ENCODE measurements around the gene BPGM.

BPGM gene

DNA sequence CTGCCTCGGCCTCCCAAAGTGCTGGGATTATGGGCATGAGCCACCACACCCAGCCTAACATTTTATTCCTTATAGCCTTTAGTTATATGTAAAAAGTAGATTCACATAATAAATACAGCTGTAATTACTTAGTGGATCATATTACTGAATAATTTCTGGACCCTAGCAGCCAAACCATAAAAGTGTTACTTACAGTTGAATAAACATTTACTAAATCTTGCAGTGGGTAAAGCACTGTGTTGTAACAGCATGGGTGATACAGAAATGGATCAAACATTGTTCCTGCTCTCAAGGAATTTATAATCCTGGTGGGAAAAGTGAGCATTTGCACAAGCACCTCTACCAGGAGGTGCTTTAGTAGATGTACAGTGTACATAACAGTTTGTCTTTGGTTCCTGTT lies 25.0 kb downstream of the BPGM start:
- TF ChIP-seq, protein P1, sequence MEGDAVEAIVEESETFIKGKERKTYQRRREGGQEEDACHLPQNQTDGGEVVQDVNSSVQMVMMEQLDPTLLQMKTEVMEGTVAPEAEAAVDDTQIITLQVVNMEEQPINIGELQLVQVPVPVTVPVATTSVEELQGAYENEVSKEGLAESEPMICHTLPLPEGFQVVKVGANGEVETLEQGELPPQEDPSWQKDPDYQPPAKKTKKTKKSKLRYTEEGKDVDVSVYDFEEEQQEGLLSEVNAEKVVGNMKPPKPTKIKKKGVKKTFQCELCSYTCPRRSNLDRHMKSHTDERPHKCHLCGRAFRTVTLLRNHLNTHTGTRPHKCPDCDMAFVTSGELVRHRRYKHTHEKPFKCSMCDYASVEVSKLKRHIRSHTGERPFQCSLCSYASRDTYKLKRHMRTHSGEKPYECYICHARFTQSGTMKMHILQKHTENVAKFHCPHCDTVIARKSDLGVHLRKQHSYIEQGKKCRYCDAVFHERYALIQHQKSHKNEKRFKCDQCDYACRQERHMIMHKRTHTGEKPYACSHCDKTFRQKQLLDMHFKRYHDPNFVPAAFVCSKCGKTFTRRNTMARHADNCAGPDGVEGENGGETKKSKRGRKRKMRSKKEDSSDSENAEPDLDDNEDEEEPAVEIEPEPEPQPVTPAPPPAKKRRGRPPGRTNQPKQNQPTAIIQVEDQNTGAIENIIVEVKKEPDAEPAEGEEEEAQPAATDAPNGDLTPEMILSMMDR (IDR thresholded peaks at IDR 0.05; ENCODE audit: borderline replicate concordance, control extremely low read depth, extremely low read depth, insufficient read depth, missing control alignments): no peak
- peak; percentile 1 for DNase-seq (ENCODE audit: low spot score)
- in situ Hi-C loops (cut with MboI; ENCODE audit: low sequenced_read_pairs, unreplicated experiment): no loop called here

DNA sequence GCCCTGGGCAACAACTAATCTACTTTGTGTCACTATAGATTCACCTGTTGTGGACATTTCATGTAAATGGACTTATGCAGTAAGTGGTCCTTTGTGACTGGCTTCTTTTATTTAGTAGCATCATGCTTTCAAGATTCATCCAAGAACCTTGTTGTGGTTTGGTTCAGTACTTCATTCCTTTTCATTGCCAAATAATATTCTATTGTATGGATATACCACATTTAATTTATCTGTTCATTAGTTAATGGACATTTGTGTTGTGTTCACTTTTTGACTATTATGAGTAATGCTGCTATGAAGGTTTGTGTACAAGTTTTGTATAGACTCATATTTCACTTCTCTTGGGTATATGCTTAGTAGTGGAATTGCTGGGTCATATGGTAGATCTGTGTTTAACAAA lies 27.8 kb downstream of the BPGM start:
- DNase-seq (ENCODE audit: low spot score): no peak
- in situ Hi-C loops (cut with MboI; ENCODE audit: low sequenced_read_pairs, unreplicated experiment): no loop called here
- TF ChIP-seq, protein P1 (IDR thresholded peaks at IDR 0.05; ENCODE audit: borderline replicate concordance, control extremely low read depth, extremely low read depth, insufficient read depth, missing control alignments): no peak

DNA sequence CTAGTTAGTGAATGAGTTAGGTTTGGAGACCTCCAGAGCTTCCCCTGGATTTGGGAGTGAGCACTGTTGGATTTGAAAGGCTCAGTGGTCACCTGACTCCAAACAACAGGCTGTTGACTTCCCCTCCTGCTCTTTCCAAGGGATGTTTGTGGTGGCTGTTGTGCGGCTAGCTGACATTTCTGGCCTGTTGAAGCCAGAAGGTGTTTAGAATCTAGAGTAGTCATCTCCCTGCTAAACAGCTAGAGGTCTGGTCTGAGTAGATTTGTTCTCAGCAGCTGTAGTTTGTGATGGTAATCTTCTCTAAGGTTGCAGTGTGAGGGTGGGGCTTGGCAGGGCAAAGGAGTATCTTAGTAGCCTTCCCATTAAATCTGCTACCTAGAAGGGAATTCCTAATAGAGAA lies 30.1 kb downstream of the BPGM start:
- TF ChIP-seq, protein P1 (IDR thresholded peaks at IDR 0.05; ENCODE audit: borderline replicate concordance, control extremely low read depth, extremely low read depth, insufficient read depth, missing control alignments): no peak
- in situ Hi-C loops (cut with MboI; ENCODE audit: low sequenced_read_pairs, unreplicated experiment): no loop called here
- DNase-seq (ENCODE audit: low spot score): peak; percentile 2

DNA sequence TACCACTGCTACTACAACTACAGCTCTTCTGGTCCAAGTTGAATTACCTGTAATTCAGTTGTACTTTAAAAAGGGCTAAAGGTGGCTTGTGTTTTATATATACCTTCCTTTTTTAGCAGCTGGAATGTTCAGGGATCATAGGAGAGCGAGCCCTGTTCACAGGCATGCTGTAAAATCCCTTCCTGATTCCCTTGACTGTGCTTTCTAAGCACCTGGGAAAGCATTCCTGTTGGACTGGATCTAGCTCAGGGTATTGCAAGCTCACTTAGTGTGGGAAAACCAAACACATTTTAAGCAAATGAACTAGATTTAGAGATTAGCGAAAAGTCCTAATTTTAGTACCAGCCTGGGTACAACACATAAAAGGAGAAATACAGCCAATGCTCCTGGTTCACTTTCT lies 31.5 kb downstream of the BPGM start:
- DNase-seq (ENCODE audit: low spot score): no peak
- TF ChIP-seq, protein P1 (IDR thresholded peaks at IDR 0.05; ENCODE audit: borderline replicate concordance, control extremely low read depth, extremely low read depth, insufficient read depth, missing control alignments): no peak
- in situ Hi-C loops (cut with MboI; ENCODE audit: low sequenced_read_pairs, unreplicated experiment): no loop called here

DNA sequence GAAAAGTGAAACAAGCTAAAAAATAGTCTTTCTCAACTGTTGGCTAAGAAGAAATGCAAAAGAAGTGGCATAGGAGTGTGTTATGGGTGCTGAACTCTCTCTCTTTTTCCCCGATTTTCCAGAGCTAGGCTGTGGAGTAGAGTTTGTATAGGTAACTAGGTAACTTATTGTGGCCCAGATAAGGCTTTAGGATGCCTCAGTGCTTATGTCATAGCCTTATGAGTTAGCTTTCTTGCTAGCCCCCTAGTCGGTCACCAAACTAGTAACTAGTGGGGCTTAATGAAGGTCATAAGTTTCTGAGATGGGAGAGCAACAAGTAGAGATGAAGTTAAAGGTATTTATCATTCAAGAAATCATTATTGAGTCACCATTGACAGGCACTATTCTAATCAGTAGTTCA lies 32.4 kb downstream of the BPGM start:
- TF ChIP-seq, protein P1 (IDR thresholded peaks at IDR 0.05; ENCODE audit: borderline replicate concordance, control extremely low read depth, extremely low read depth, insufficient read depth, missing control alignments): no peak
- no peak for DNase-seq (ENCODE audit: low spot score)
- in situ Hi-C loops (cut with MboI; ENCODE audit: low sequenced_read_pairs, unreplicated experiment): no loop called here

DNA sequence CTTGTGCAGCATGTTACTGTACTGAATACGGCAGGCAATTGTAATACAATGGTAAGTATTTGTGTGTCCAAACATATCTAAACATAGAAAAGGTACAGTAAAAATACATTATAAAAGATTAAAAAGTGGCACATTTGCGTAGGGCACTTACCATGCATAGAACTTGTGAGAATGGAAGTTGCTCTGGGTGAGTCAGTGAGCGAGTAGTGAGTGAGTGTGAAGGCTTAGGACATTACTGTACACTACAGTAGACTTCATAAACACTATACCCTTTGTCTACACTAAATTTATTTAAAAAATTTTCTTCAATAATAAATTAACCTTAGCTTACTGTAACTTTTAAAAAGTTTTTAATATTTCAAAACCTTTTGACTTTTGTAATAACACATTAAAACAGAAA lies 37.5 kb downstream of the BPGM start:
- no peak for DNase-seq (ENCODE audit: low spot score)
- TF ChIP-seq, protein P1 (IDR thresholded peaks at IDR 0.05; ENCODE audit: borderline replicate concordance, control extremely low read depth, extremely low read depth, insufficient read depth, missing control alignments): no peak
- in situ Hi-C loops (cut with MboI; ENCODE audit: low sequenced_read_pairs, unreplicated experiment): no loop called here

DNA sequence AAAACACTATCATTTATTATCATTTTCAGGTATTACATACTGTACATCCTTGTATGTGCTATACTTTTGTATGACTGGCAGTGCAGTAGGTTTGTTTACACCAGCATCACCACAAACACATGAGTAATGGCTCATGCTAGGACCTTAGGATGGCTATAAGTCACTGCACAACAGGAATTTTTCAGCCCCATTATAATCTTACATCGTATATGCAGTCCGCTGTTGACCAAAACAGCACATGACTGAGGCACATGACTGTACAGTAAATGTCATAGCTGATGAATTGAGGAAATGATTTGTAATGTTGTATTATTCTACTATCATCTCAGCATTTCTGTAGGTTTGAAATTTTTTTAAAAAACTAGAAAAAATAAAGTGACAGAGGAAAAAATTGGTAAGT lies 38.6 kb downstream of the BPGM start:
- in situ Hi-C loops (cut with MboI; ENCODE audit: low sequenced_read_pairs, unreplicated experiment): no loop called here
- TF ChIP-seq, protein P1 (IDR thresholded peaks at IDR 0.05; ENCODE audit: borderline replicate concordance, control extremely low read depth, extremely low read depth, insufficient read depth, missing control alignments): no peak
- no peak for DNase-seq (ENCODE audit: low spot score)
